K562 (cell line): ENCODE measurements around the gene PIGL. TPM values are rescaled to one million over a fixed set of nuclear protein-coding genes. Genes with fewer than 3 reads are reported as not detected.

Source experiments
- ETS2 ChIP-seq: IDR thresholded peaks from 2 replicates; pipeline ENCODE4 v1.6.1; 2016; ENCODE audit warnings: borderline replicate concordance, missing genetic modification characterization, mild to moderate bottlenecking, moderate library complexity, missing compliant biosample characterization; ENCODE audit not compliant: poor library complexity, severe bottlenecking
- MCM7 ChIP-seq, 2 experiments: fragments of 450-650 bp; IDR thresholded peaks; 2 replicates each; pipeline ENCODE4 v1.6.1; 2016 to 2018
- NCOA1 ChIP-seq: fragments of 450-650 bp; IDR thresholded peaks from 2 replicates; pipeline ENCODE4 v1.6.1; 2016; ENCODE audit warnings: low read depth
- NEUROD1 ChIP-seq: fragments of 150-350 bp; IDR thresholded peaks from 2 replicates; pipeline ENCODE4 v1.6.1; 2014; ENCODE audit warnings: borderline replicate concordance, low read length, low read depth; ENCODE audit not compliant: partially characterized antibody
- NR1H2 ChIP-seq: sonication (generic); formaldehyde crosslinking; IDR thresholded peaks from 2 replicates; pipeline ENCODE4 v1.4.0; 2020; ENCODE audit warnings: mild to moderate bottlenecking, missing genetic modification reagents
- SLC30A9 ChIP-seq: fragments of 250-450 bp; sonication (Bioruptor Pico); IDR thresholded peaks from 2 replicates; pipeline ENCODE4 v1.8.0; 2022; ENCODE audit warnings: mild to moderate bottlenecking, moderate library complexity
- SRSF9 ChIP-seq: fragments of 200-400 bp; formaldehyde crosslinking; IDR thresholded peaks from 2 replicates; pipeline ENCODE4 v1.6.1; 2017; ENCODE audit warnings: low read depth, low read length, borderline replicate concordance
- TBL1XR1 ChIP-seq, 2 experiments: IDR thresholded peaks; 2 replicates each; pipeline ENCODE4 v1.6.1; 2012; ENCODE audit warnings: improper control_type of control experiment in 2 of 2, low read length in 2 of 2, mild to moderate bottlenecking in 1 of 2
- ZKSCAN8 ChIP-seq: fragments of 200-800 bp; sonication (Bioruptor generic); IDR thresholded peaks from 2 replicates; pipeline ENCODE4 v1.6.1; 2016; ENCODE audit warnings: missing genetic modification characterization, missing compliant biosample characterization
- polyA plus RNA-seq, 8 experiments: library from polyadenylated mRNA; depleted of rRNA in 4 of 8; stranded (reverse) in 5 of 8; unstranded in 3 of 8; fragments of >200 nt; fragmentation: Nextera tagmentation in 2 of 8; fragmentation: Illumina TruSeq in 1 of 8; extraction: Ambion mirVana in 2 of 8; extraction: Trizol in 1 of 8; gene quantifications; 2 replicates each; pipeline versions ENCODE4 v1.2.1 to v1.2.3, GENCODE V29; 2011 to 2014; ENCODE audit warnings: inconsistent platforms in 1 of 8, missing spikeins in 1 of 8
- total RNA-seq, 7 experiments: library from RNA; depleted of rRNA in 6 of 7; stranded (reverse); fragments of >200 nt in 6 of 7; fragmentation: Illumina TruSeq in 2 of 7; extraction: Trizol in 2 of 7; gene quantifications; 2 replicates each; pipeline versions ENCODE4 v1.2.1 to v1.2.3, GENCODE V29; 2011 to 2021; ENCODE audit warnings: low replicate concordance in 1 of 7
- TF ChIP-seq, protein P1 (sequence below): sonication (generic); formaldehyde crosslinking; IDR thresholded peaks from 2 replicates; pipeline ENCODE4 v1.8.1; 2023; ENCODE audit warnings: mild to moderate bottlenecking, missing genetic modification reagents
- TF ChIP-seq, protein P2 (sequence below): fragments of 450-650 bp; IDR thresholded peaks from 2 replicates; pipeline ENCODE4 v1.6.1; 2016; ENCODE audit warnings: borderline replicate concordance
- TF ChIP-seq, protein P3 (sequence below), 3 experiments: IDR thresholded peaks in 2 of 3; conservative IDR thresholded peaks in 1 of 3; 2 replicates each; pipeline ENCODE4 v1.5.1; 2011 to 2012; ENCODE audit warnings: low read length in 3 of 3, mild to moderate bottlenecking in 3 of 3, control low read depth in 2 of 3, improper control_type of control experiment in 1 of 3, inconsistent platforms in 1 of 3, low read depth in 1 of 3, mixed read lengths in 1 of 3, moderate library complexity in 1 of 3; ENCODE audit not compliant: insufficient read depth in 2 of 3
- TF ChIP-seq, protein P4 (sequence below): fragments of 250-450 bp; sonication (Bioruptor Pico); IDR thresholded peaks from 2 replicates; pipeline ENCODE4 v1.5.0; 2020; ENCODE audit warnings: mild to moderate bottlenecking, borderline replicate concordance
- TF ChIP-seq, protein P5 (sequence below): IDR thresholded peaks from 3 replicates; pipeline ENCODE4 v1.6.1; 2011; ENCODE audit warnings: borderline replicate concordance, mild to moderate bottlenecking; ENCODE audit not compliant: insufficient read length, insufficient read depth
- TF ChIP-seq, protein P6 (sequence below): fragments of 450-650 bp; formaldehyde crosslinking; IDR thresholded peaks from 2 replicates; pipeline ENCODE4 v1.4.0; 2022; ENCODE audit warnings: mild to moderate bottlenecking, moderate library complexity

The PIGL gene
- total and polyA plus RNA-seq, 9 of the 15 experiments (the other 6 are each of a cell fraction or from before 2014, with no cell fraction given) = 19.9 to 55.3 (median 29.6) TPM

DNA sequence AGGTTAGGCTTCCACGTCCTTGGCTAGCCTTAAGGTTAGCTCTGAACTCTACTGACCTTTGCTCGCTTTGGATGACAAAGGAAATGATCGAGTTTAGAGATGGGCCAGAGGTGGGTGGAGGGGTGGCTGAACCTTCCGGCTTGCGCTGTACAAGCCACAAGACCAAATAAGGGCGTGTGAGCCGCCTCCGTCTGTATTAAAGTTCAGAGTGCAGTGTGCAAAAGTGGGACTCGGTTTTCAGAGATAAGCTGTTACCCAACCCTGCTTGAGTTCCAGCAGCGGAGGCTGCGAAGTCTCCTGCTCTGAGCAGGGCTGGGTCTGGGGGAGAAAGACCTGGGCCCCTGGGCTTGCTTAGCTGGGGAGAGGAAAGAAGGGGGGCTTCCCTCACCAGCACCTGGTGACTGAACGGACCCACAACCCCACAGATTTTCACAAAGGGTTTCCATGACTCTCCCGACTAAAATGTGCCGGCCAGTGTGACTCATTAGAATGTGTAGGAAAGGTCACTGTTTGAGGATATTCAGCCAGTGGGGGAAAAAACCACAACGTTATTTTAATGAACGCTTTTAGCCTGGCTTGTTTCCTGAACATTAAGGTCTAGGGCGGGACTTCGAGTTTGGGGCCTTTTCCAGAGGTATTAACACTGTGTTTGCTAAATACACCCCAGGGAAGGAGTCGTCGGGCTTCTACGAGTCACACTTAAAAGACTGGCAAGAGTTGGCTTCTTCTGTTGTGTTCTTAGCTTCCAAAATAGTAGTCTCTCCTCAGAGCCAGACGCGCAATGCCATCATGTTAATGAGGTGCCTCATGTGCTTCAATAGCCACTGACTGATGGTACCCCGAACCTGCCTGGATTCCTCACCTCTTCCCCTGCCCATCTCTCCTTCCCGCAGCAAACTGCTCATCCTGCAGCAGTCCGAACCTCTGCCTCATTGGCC lies 69.3 kb downstream of the PIGL start (continued):
- TF ChIP-seq SRSF9 (no peak), ZKSCAN8 (no peak), NR1H2 (0 out of 2 replicates have a peak, but pooled peaks have one; percentile 62), NEUROD1 (no peak), SLC30A9 (CRISPR knock-in tag) (no peak), TBL1XR1 (IDR thresholded peaks at IDR 0.05; ENCODE audit: low read length in 2 of 2) (peak in 1 of 2 experiments; percentile 24; a peak in 2 of 4 replicates), ETS2 (no peak), NCOA1 (peak; percentile 73), MCM7 (IDR thresholded peaks at IDR 0.05) (no peak)
- TF ChIP-seq, protein P1, sequence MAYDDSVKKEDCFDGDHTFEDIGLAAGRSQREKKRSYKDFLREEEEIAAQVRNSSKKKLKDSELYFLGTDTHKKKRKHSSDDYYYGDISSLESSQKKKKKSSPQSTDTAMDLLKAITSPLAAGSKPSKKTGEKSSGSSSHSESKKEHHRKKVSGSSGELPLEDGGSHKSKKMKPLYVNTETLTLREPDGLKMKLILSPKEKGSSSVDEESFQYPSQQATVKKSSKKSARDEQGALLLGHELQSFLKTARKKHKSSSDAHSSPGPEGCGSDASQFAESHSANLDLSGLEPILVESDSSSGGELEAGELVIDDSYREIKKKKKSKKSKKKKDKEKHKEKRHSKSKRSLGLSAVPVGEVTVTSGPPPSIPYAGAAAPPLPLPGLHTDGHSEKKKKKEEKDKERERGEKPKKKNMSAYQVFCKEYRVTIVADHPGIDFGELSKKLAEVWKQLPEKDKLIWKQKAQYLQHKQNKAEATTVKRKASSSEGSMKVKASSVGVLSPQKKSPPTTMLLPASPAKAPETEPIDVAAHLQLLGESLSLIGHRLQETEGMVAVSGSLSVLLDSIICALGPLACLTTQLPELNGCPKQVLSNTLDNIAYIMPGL = no peak
- TF ChIP-seq, protein P2, sequence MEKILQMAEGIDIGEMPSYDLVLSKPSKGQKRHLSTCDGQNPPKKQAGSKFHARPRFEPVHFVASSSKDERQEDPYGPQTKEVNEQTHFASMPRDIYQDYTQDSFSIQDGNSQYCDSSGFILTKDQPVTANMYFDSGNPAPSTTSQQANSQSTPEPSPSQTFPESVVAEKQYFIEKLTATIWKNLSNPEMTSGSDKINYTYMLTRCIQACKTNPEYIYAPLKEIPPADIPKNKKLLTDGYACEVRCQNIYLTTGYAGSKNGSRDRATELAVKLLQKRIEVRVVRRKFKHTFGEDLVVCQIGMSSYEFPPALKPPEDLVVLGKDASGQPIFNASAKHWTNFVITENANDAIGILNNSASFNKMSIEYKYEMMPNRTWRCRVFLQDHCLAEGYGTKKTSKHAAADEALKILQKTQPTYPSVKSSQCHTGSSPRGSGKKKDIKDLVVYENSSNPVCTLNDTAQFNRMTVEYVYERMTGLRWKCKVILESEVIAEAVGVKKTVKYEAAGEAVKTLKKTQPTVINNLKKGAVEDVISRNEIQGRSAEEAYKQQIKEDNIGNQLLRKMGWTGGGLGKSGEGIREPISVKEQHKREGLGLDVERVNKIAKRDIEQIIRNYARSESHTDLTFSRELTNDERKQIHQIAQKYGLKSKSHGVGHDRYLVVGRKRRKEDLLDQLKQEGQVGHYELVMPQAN = no peak
- TF ChIP-seq, protein P3, sequence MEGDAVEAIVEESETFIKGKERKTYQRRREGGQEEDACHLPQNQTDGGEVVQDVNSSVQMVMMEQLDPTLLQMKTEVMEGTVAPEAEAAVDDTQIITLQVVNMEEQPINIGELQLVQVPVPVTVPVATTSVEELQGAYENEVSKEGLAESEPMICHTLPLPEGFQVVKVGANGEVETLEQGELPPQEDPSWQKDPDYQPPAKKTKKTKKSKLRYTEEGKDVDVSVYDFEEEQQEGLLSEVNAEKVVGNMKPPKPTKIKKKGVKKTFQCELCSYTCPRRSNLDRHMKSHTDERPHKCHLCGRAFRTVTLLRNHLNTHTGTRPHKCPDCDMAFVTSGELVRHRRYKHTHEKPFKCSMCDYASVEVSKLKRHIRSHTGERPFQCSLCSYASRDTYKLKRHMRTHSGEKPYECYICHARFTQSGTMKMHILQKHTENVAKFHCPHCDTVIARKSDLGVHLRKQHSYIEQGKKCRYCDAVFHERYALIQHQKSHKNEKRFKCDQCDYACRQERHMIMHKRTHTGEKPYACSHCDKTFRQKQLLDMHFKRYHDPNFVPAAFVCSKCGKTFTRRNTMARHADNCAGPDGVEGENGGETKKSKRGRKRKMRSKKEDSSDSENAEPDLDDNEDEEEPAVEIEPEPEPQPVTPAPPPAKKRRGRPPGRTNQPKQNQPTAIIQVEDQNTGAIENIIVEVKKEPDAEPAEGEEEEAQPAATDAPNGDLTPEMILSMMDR (IDR thresholded peaks at IDR 0.05 in 2 of 3, conservative IDR thresholded peaks at IDR 0.05 in 1 of 3; ENCODE audit: insufficient read depth in 2 of 3, low read depth in 1 of 3, low read length in 3 of 3) = no peak; a peak in 1 of 6 replicates
- TF ChIP-seq, protein P4, sequence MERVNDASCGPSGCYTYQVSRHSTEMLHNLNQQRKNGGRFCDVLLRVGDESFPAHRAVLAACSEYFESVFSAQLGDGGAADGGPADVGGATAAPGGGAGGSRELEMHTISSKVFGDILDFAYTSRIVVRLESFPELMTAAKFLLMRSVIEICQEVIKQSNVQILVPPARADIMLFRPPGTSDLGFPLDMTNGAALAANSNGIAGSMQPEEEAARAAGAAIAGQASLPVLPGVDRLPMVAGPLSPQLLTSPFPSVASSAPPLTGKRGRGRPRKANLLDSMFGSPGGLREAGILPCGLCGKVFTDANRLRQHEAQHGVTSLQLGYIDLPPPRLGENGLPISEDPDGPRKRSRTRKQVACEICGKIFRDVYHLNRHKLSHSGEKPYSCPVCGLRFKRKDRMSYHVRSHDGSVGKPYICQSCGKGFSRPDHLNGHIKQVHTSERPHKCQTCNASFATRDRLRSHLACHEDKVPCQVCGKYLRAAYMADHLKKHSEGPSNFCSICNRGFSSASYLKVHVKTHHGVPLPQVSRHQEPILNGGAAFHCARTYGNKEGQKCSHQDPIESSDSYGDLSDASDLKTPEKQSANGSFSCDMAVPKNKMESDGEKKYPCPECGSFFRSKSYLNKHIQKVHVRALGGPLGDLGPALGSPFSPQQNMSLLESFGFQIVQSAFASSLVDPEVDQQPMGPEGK (CRISPR knock-in tag) = no peak
- TF ChIP-seq, protein P5, sequence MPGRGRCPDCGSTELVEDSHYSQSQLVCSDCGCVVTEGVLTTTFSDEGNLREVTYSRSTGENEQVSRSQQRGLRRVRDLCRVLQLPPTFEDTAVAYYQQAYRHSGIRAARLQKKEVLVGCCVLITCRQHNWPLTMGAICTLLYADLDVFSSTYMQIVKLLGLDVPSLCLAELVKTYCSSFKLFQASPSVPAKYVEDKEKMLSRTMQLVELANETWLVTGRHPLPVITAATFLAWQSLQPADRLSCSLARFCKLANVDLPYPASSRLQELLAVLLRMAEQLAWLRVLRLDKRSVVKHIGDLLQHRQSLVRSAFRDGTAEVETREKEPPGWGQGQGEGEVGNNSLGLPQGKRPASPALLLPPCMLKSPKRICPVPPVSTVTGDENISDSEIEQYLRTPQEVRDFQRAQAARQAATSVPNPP = no peak
- TF ChIP-seq, protein P6, sequence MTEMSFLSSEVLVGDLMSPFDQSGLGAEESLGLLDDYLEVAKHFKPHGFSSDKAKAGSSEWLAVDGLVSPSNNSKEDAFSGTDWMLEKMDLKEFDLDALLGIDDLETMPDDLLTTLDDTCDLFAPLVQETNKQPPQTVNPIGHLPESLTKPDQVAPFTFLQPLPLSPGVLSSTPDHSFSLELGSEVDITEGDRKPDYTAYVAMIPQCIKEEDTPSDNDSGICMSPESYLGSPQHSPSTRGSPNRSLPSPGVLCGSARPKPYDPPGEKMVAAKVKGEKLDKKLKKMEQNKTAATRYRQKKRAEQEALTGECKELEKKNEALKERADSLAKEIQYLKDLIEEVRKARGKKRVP (CRISPR knock-in tag) = no peak
